H1 (cell line): ENCODE results near the gene CACNA2D1. TPM values are rescaled to one million over a fixed set of nuclear protein-coding genes. Genes with fewer than 3 reads are reported as not detected.

Experiments used
- CTCF ChIA-PET: fragments of 300-600 bp; sonication (Branson Sonifier 250); formaldehyde crosslinking; loops from one replicate; lab custom pipeline; 2021; ENCODE audit not compliant: partially characterized antibody; lab: Charles Lee
- POLR2A ChIA-PET: fragments of 300-600 bp; sonication (Branson Sonifier 250); formaldehyde crosslinking; loops from one replicate; lab custom pipeline; 2021; ENCODE audit warnings: inconsistent platforms; ENCODE audit not compliant: partially characterized antibody; lab: Charles Lee
- DNase-seq, 2 experiments: peaks; one replicate each; pipeline versions ENCODE4 v3.0.0 to v3.0.0-alpha.2; 2010 to 2022; ENCODE audit warnings: low spot score in 2 of 2, low read depth in 1 of 2, mixed read lengths in 1 of 2
- FAIRE-seq: peaks from 2 replicates; lab custom pipeline; 2011; peaks lifted over from hg19 to GRCh38; lab: Jason Lieb, UNC
- H2AFZ ChIP-seq: 2 replicates; pipeline ENCODE4 v1.8.1; 2012; ENCODE audit warnings: low read length, inconsistent platforms
- H2AK5ac ChIP-seq: 2 replicates; pipeline ENCODE4 v1.6.1; 2013; ENCODE audit warnings: low read depth, low read length
- H2BK120ac ChIP-seq: replicated peaks from 2 replicates; pipeline ENCODE3; 2013; ENCODE audit warnings: low read depth, low read length, inconsistent platforms
- H2BK12ac ChIP-seq: 2 replicates; pipeline ENCODE4 v1.6.1; 2013; ENCODE audit warnings: low read depth, low read length
- H2BK15ac ChIP-seq: 2 replicates; pipeline ENCODE4 v1.6.1; 2013; ENCODE audit warnings: low read length
- H2BK20ac ChIP-seq: 2 replicates; pipeline ENCODE4 v1.6.1; 2013; ENCODE audit warnings: low read length
- H2BK5ac ChIP-seq: 2 replicates; pipeline ENCODE4 v1.6.1; 2013; ENCODE audit warnings: low read depth, low read length
- H3K14ac ChIP-seq: 2 replicates; pipeline ENCODE4 v1.6.1; 2013; ENCODE audit warnings: inconsistent platforms; ENCODE audit not compliant: insufficient read length
- H3K18ac ChIP-seq: 2 replicates; pipeline ENCODE4 v1.6.1; 2013; ENCODE audit warnings: low read length; ENCODE audit errors: extremely low read depth
- H3K23ac ChIP-seq: 2 replicates; pipeline ENCODE4 v1.6.1; 2013; ENCODE audit warnings: inconsistent platforms; ENCODE audit not compliant: insufficient read length
- H3K23me2 ChIP-seq: 2 replicates; pipeline ENCODE4 v1.6.1; 2013; ENCODE audit warnings: low read depth, low read length
- H3K27ac ChIP-seq: 2 replicates; pipeline ENCODE4 v1.6.1; 2011; ENCODE audit warnings: low read depth, low read length, inconsistent platforms
- H3K27me3 ChIP-seq, 4 experiments: replicated peaks in 1 of 4; 1 replicate in 1 of 4; 2 replicates in 3 of 4; pipeline versions ENCODE4 v1.6.1 to v1.8.1; 2011 to 2013; ENCODE audit warnings: low read length in 3 of 4, mild to moderate bottlenecking in 3 of 4, inconsistent platforms in 2 of 4, mixed read lengths in 2 of 4, moderate library complexity in 1 of 4; ENCODE audit not compliant: control insufficient read depth in 3 of 4, insufficient read depth in 3 of 4; ENCODE audit errors: extremely low read depth in 1 of 4
- H3K36me3 ChIP-seq, 4 experiments: 2 replicates each; pipeline versions ENCODE4 v1.6.1 to v1.8.1; 2011 to 2013; ENCODE audit warnings: mild to moderate bottlenecking in 4 of 4, low read length in 3 of 4, moderate library complexity in 2 of 4, control low read depth in 1 of 4, inconsistent platforms in 1 of 4; ENCODE audit not compliant: insufficient read depth in 4 of 4, control insufficient read depth in 2 of 4
- H3K4ac ChIP-seq: replicated peaks from 2 replicates; pipeline ENCODE3; 2013; ENCODE audit warnings: low read length, low read depth, mixed read lengths, inconsistent platforms; ENCODE audit not compliant: insufficient read length
- H3K4me1 ChIP-seq, 4 experiments: replicated peaks in 1 of 4; 1 replicate in 1 of 4; 2 replicates in 3 of 4; pipeline versions ENCODE4 v1.6.1 to v1.8.1; 2011 to 2013; ENCODE audit warnings: low read length in 3 of 4, inconsistent platforms in 2 of 4, mixed read lengths in 1 of 4; ENCODE audit not compliant: insufficient read depth in 4 of 4, control insufficient read depth in 3 of 4
- H3K4me2 ChIP-seq, 2 experiments: 2 replicates each; pipeline versions ENCODE4 v1.6.1 to v1.8.1; 2011 to 2013; ENCODE audit warnings: low read depth in 2 of 2, low read length in 2 of 2, control low read depth in 1 of 2, inconsistent platforms in 1 of 2, mild to moderate bottlenecking in 1 of 2; ENCODE audit not compliant: insufficient read depth in 1 of 2
- H3K4me3 ChIP-seq, 4 experiments: fragments of 200-600, 300-600 bp in 1 of 4; sonication (generic), shearing (Covaris generic), sonication (Bioruptor Twin) in 1 of 4; 2 replicates each; pipeline versions ENCODE4 v1.5.1 to v1.8.1; 2011 to 2016; ENCODE audit warnings: low read length in 4 of 4, low read depth in 3 of 4, control low read depth in 2 of 4, inconsistent platforms in 2 of 4, mild to moderate bottlenecking in 2 of 4, mixed read lengths in 1 of 4, moderate library complexity in 1 of 4; ENCODE audit not compliant: insufficient read depth in 2 of 4; ENCODE audit errors: extremely low read depth in 1 of 4
- H3K56ac ChIP-seq: replicated peaks from 2 replicates; pipeline ENCODE3; 2013; ENCODE audit warnings: low read depth, mild to moderate bottlenecking, mixed read lengths, low read length, inconsistent platforms; ENCODE audit not compliant: insufficient read length
- H3K79me1 ChIP-seq: 2 replicates; pipeline ENCODE4 v1.6.1; 2013; ENCODE audit warnings: low read depth, low read length, control low read depth
- H3K79me2 ChIP-seq, 2 experiments: 2 replicates each; pipeline versions ENCODE4 v1.6.1 to v1.8.1; 2012 to 2013; ENCODE audit warnings: low read length in 2 of 2, mild to moderate bottlenecking in 2 of 2, inconsistent platforms in 1 of 2; ENCODE audit not compliant: insufficient read depth in 2 of 2, control insufficient read depth in 1 of 2
- H3K9ac ChIP-seq, 4 experiments: replicated peaks in 1 of 4; 1 replicate in 1 of 4; 2 replicates in 3 of 4; pipeline versions ENCODE4 v1.6.1 to v1.8.1; 2011 to 2013; ENCODE audit warnings: low read depth in 3 of 4, low read length in 3 of 4, control low read depth in 2 of 4, mild to moderate bottlenecking in 2 of 4, moderate library complexity in 2 of 4, inconsistent platforms in 1 of 4; ENCODE audit errors: extremely low read depth in 1 of 4
- H3K9me3 ChIP-seq, 2 experiments: 2 replicates each; pipeline versions ENCODE4 v1.6.1 to v1.8.1; 2012 to 2013; ENCODE audit warnings: mild to moderate bottlenecking in 2 of 2, moderate library complexity in 2 of 2, control low read depth in 1 of 2, inconsistent platforms in 1 of 2, low read depth in 1 of 2, low read length in 1 of 2, mixed read lengths in 1 of 2; ENCODE audit not compliant: insufficient read depth in 2 of 2
- H4K20me1 ChIP-seq, 2 experiments: replicated peaks in 1 of 2; 2 replicates each; pipeline versions ENCODE3 to v1.8.1; 2011 to 2013; ENCODE audit warnings: inconsistent platforms in 2 of 2, low read length in 2 of 2, mild to moderate bottlenecking in 1 of 2; ENCODE audit not compliant: insufficient read depth in 2 of 2, control insufficient read depth in 1 of 2
- H4K5ac ChIP-seq: 2 replicates; pipeline ENCODE4 v1.6.1; 2013; ENCODE audit warnings: low read length, low read depth, mixed read lengths, inconsistent platforms; ENCODE audit not compliant: insufficient read length
- H4K8ac ChIP-seq: 2 replicates; pipeline ENCODE4 v1.8.0; 2013; ENCODE audit warnings: mild to moderate bottlenecking, moderate library complexity, low read length, inconsistent platforms; ENCODE audit not compliant: insufficient read depth; ENCODE audit errors: extremely low read depth
- H4K91ac ChIP-seq: replicated peaks from 2 replicates; pipeline ENCODE3; 2013; ENCODE audit warnings: low read length, mixed read lengths, inconsistent platforms; ENCODE audit not compliant: insufficient read length
- BRCA1 ChIP-seq: IDR thresholded peaks from 2 replicates; pipeline ENCODE4 v1.6.1; 2012; ENCODE audit warnings: low read depth, low read length, improper control_type of control experiment
- CEBPB ChIP-seq: IDR thresholded peaks from 2 replicates; pipeline ENCODE4 v1.6.1; 2012; ENCODE audit warnings: low read depth, low read length
- CREB1 ChIP-seq: IDR thresholded peaks from 2 replicates; pipeline ENCODE4 v1.6.1; 2012; ENCODE audit warnings: inconsistent platforms
- MAX ChIP-seq: IDR thresholded peaks from 2 replicates; pipeline ENCODE4 v1.6.1; 2012; ENCODE audit warnings: inconsistent platforms
- RNF2 ChIP-seq: fragments of 200-900, 300-1000 bp; sonication (generic); IDR thresholded peaks from 2 replicates; pipeline ENCODE4 v1.7.1; 2016; ENCODE audit warnings: borderline replicate concordance, low read depth, mild to moderate bottlenecking, antibody characterized with exemption, low read length; ENCODE audit not compliant: poor library complexity, severe bottlenecking; ENCODE audit errors: missing control alignments
- SIRT6 ChIP-seq: IDR thresholded peaks from one replicate; pipeline ENCODE4 v1.7.1; 2012; ENCODE audit warnings: low read length, inconsistent platforms
- SIX5 ChIP-seq: IDR thresholded peaks from 2 replicates; pipeline ENCODE4 v1.6.1; 2011; ENCODE audit warnings: mild to moderate bottlenecking, low read depth, low read length
- SP1 ChIP-seq: IDR thresholded peaks from 2 replicates; pipeline ENCODE4 v1.6.1; 2011; ENCODE audit warnings: low read depth, low read length
- YY1 ChIP-seq: IDR thresholded peaks from 2 replicates; pipeline ENCODE4 v1.6.1; 2011; ENCODE audit warnings: low read depth, mild to moderate bottlenecking, low read length
- WGBS, 2 experiments: shearing (Covaris generic) in 1 of 2; methylation state at CpG; one replicate each; pipeline versions ENCODE4 v1.1.6 to v1.1.7; 2013 to 2015; ENCODE audit warnings: low lambda C conversion rate in 2 of 2, mixed read lengths in 2 of 2, inconsistent platforms in 1 of 2, low coverage in 1 of 2, missing lambda C conversion rate in 1 of 2; ENCODE audit not compliant: insufficient replicate concordance in 2 of 2, insufficient coverage in 1 of 2, insufficient read length in 1 of 2; ENCODE audit errors: extremely low coverage in 1 of 2, missing lambda C conversion rate in 1 of 2; 5-methylcytosine and 5-hydroxymethylcytosine counted together
- polyA plus RNA-seq, 7 experiments: library from polyadenylated mRNA; depleted of rRNA in 3 of 7; stranded (reverse) in 5 of 7; unstranded in 2 of 7; fragments of >200 nt in 5 of 7; fragments of 200-250 nt in 2 of 7; gene quantifications; 1 replicate in 5 of 7; 2 replicates in 1 of 7; 4 replicates in 1 of 7; pipeline versions ENCODE4 v1.2.1 to v1.2.3, GENCODE V29; 2011 to 2013; ENCODE audit warnings: missing spikeins in 2 of 7, mixed read lengths in 2 of 7
- total RNA-seq: library from RNA; stranded (reverse); fragmentation: NEBNext Ultra II Directional; extraction: Animal tissue kit (Norgen Biotek cat#: 25700); gene quantifications from 2 replicates; pipeline ENCODE4 v1.2.1, GENCODE V29; 2021

The CACNA2D1 gene
- total and polyA plus RNA-seq, 2 of the 8 experiments (the other 6 are each of a cell fraction or from before 2014, with no cell fraction given), result 4.3 to 27.3 TPM

GRCh38 chr7:82330706-82331215, 112.8 kb downstream of the CACNA2D1 start:
- H3K4ac ChIP-seq, result no peak overlapping the region
- no peak overlapping the region for H4K5ac ChIP-seq
- no peak overlapping the region for H2BK15ac ChIP-seq
- H3K79me2 ChIP-seq, result no peaks in the 10 kb centered on the region
- ChIA-PET POLR2A (no interaction called here), CTCF (no interaction called here)
- H2BK12ac ChIP-seq, result no peak overlapping the region
- no peaks in the 10 kb centered on the region for H4K20me1 ChIP-seq
- no peaks in the 10 kb centered on the region for H3K23me2 ChIP-seq
- H3K14ac ChIP-seq, result no peak overlapping the region
- no peak overlapping the region for H3K4me3 ChIP-seq
- no peak overlapping the region for H3K18ac ChIP-seq
- H2BK20ac ChIP-seq, result no peak overlapping the region
- FAIRE-seq (no peak), DNase-seq (no peak)
- H2BK120ac ChIP-seq, result no peak overlapping the region
- H4K8ac ChIP-seq, result no peak overlapping the region
- WGBS, 2 experiments, result 72% methylated on average over 2 of the region's 2 CpGs; no CpG with 5 or more reads in 1 of the 2 experiments
- no peak overlapping the region for H3K4me2 ChIP-seq
- no peak overlapping the region for H3K9ac ChIP-seq
- H3K4me1 ChIP-seq, result peaks cover 0 to 4% (median under 1%) of the 10 kb centered on the region in 4 experiments; a peak in 2 of 7 replicates
- H3K27ac ChIP-seq, result no peak overlapping the region
- no peaks in the 10 kb centered on the region for H3K27me3 ChIP-seq
- H2BK5ac ChIP-seq, result no peak overlapping the region
- H3K36me3 ChIP-seq, result peaks cover 0 to 4% (median 0%) of the 10 kb centered on the region in 4 experiments; a peak in 1 of 8 replicates
- TF ChIP-seq RNF2 (no peak), MAX (no peak), SIX5 (no peak), CEBPB (no peak), CREB1 (no peak), SIRT6 (no peak), YY1 (no peak), SP1 (no peak), BRCA1 (no peak)
- H4K91ac ChIP-seq, result no peak overlapping the region
- no peak overlapping the region for H3K56ac ChIP-seq
- H2AFZ ChIP-seq, result no peak overlapping the region
- no peaks in the 10 kb centered on the region for H3K9me3 ChIP-seq
- H3K23ac ChIP-seq, result no peak overlapping the region
- no peaks in the 10 kb centered on the region for H3K79me1 ChIP-seq
- no peak overlapping the region for H2AK5ac ChIP-seq
